Epidermal melanocyte (primary cell): Measurements from ENCODE around the gene RCOR2.

Experiments used
- DNase-seq: peaks from one replicate; pipeline ENCODE4 v3.0.0; 2011; ENCODE audit warnings: low spot score; ENCODE audit not compliant: insufficient read length

RCOR2 gene

GRCh38 chr11:63907808-63908530, 9.0 kb downstream of the RCOR2 start:
- no peak for DNase-seq

DNA sequence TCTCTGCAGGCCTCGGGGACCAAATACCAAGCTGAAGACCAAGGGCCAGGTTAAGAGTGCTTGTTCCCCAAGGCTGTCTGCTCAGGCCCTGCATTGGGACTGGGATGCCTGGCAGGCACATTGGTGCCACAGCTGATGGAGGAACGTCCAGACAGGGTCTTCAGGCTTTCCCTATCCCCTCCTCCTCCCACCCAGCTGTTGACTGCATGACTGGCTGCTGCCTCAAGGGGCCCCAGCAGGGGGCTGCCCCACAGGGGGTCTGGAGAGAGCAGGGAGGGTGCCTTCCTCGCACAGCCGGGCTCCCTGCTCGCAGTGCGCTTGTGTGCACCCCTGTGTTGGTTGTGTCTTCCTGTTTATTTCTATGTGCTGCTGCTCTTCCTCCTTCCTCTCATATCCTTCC, 9.9 kb downstream of the RCOR2 start:
- no peak for DNase-seq

DNA sequence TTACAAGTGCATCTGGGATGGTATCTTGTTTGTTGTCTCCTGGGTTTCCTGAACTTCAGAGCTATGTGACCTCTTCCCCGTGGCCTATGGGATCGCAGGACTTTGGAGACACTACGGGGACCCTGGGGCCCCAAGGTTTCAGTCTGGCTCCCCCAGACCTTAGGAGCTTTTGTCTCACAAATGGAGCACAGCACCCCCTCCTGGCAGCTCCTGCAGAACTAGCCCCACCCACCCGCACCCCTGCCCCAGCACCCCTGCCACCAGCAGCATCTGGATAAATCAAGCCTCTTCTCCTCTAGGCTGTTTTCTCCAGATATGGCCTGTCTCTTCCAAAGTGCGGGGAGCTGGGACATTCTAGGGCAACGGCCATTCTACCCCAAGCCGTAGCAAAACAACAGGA, 10.4 kb downstream of the RCOR2 start:
- no peak for DNase-seq

DNA sequence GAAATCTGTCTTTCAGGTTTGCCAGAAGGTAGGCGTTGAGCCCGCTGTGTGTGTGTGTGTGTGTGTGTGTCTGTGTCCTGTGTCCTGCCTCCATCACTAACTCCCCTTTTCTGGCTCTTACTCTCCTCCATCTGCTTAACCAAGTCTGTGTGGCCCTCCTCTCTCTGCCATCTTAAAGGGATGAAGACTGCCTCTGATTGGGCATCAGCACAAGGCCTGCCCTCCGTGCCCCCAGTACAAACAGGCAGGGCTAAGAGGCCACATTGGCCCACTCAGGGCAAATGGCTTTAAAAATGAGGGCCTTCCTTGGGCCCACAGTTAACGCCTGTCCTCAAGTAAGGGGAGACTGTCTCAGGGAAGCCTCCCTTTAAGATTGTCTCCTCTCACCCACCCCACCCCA, 10.9 kb downstream of the RCOR2 start:
- DNase-seq, result no peak

- no peak for DNase-seq
Observed at GRCh38 chr11:63905179-63905578, 11.8 kb downstream of the RCOR2 start.

DNA sequence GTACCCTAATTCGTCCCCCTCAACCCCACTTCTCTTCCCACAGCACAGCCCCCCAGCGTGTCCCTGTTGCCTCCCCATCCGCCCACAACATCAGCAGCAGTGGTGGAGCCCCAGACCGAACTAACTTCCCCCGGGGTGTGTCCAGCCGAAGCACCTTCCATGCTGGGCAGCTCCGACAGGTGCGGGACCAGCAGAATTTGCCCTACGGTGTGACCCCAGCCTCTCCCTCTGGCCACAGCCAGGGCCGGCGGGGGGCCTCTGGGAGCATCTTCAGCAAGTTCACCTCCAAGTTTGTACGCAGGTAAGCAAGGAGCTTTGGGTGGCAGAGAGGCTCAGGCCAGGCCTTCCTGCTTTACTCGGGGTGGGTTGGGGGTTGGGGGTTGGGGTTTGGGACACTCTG, 12.2 kb downstream of the RCOR2 start:
- no peak for DNase-seq

- DNase-seq, result no peak
Observed at GRCh38 chr11:63903884-63904283, 13.1 kb downstream of the RCOR2 start.

DNA sequence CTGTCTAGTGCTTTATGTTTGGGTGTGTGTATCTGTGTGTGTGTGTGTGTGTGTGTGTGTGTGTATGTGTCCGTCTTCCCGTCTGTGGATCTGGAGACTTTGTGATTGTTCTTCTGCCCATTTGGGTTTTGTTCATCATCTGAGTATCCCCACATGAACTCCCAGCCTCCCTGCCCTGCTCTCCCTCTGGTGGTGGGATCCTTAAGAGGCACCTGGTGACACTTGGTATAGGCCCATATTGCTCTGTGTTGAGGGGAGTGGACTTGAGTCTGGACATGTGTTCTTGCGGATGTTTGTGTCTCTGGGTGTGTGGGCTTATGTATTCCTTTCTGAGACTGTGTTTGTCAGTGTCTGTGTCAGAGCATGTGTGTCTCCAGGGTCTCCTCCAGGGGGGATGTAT, 15.3 kb downstream of the RCOR2 start:
- no peak for DNase-seq

DNA sequence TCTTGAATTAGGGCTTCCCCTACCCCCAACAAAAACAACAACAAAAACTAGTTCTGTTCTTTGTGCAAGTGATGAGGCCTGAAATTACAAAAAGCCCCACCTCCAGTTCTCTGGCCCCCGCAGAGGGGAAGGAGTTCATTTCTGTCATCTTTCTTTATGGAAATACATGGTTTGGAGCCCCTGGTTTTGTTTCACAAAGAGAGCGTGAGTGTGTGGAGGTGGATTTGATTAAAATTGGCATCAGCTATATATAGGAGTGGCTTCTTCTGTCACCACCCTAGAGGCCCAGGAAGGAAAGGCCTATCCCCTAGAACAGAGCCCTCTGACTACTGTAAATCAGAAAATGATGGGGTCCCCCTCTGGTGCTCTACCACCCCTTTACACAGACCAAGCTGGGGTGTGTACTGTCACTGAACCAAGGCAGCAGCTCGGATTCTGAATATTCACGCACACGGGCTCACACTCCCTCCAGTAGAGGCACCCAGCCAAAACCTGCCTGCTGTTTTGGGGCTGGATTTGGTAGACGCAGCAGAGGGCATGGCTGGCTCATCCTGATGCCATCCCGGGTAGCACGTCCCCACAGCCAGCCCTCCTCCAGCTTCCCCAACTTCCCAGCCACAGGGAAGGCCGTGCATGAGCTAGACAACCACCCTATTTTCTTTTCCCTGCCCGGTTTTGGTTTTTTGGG, 19.4 kb downstream of the RCOR2 start:
- DNase-seq, result no peak

DNA sequence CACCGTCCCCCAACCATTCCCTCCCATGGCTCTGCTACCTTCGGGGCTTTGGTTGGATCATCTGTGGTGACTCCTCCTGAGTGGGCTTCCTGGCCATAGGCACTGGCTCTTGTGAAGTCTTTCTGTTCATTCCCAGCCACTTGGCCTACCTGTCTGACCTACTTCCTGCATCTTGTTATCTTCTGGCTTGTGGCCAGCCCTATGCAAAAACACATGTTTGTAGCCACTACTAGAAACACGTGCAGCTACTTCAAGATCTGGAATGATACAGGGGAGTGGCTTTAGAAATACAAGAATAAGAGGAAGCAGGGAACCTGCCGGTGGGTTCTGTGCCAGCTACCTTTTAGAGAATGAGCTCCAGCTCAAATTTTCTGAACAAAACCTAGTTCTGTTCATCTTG, 20.9 kb downstream of the RCOR2 start:
- no peak for DNase-seq

DNA sequence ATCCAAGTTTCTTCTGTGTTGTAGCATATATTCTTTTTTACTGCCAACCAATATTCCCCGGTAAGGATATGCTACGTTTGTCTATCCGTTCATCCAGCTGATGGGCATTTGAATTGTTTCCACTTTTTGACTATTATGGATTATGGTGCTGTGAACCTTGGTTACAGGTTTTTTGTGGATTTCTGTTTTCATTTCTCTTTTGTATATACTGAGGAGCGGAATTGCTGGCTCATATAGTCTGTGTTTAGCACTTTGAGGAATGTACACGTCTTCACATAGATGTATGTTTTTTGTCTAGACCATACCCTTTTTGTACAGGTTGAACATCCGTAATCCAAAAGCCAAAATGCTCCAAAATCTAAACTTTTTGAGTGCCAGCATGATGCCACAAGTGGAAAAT, 23.6 kb downstream of the RCOR2 start:
- DNase-seq, result no peak

GRCh38 chr11:63892228-63892627, 24.7 kb downstream of the RCOR2 start:
- DNase-seq, result no peak

DNA sequence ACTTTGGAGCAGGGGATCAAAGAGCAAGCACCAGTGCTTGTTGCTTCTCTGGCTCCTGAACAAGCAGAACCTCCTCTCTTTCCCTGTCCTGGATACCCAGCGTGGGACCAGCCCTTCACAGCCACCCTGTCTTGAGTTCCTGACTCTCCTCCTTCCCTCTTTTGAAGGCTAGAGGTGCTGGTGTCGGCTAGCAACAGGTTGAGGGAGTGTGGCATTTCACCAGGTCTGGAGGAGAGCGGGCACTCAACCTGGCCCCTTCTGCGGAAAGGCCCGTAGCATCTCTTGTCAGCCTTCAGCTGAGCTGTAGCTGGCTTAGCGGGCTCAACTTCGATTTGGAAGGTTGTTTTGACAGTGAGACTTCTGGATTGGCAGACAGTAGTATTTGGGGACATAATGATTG, 26.6 kb downstream of the RCOR2 start:
- DNase-seq, result no peak

GRCh38 chr11:63889344-63889743, 27.6 kb downstream of the RCOR2 start:
- DNase-seq, result no peak

DNA sequence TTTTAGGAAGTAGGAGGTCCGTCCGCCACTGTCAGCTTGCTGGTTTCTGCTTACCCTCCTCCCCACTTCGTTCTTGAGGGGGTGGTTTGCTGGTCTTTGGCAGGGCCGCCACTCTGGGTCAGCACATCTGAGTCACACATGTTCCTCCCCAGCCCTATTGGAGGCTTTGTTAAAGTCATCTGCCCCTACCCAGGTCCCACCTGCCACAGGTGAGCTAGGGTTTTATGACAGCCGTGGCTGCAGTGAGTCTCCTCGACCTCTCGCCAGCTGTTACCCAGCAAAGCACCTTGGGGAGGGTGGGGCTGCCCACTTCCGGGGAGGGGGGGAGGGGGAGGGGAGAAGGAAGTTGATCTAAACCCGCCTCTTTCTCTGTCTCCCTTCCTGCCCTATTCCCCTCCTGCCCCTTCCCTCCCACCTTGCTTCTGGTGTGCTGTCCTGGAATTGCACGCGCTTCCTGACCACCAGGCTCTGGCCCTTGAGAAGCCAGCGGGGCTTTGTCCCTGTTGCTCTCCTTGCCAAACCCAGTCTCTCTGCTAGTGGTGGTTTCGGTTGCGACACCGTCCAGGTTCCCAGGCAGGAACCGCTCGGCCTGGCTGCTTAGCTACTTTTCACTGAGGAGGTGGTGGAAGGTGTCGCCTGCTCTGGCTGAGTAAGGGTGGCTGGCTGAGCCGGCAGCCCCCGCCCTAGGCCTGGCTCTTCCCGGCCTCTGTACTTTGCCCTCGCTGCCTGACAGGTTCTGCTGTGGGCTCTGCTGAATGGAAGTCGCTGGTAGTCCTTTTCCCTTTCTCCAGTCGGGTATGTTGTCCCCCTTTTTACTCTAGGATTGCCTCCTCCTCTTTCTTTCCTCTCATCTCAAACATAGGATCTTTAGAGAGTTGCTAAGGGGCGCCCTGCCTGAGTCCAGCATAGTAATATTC, 28.5 kb downstream of the RCOR2 start:
- no peak for DNase-seq

DNA sequence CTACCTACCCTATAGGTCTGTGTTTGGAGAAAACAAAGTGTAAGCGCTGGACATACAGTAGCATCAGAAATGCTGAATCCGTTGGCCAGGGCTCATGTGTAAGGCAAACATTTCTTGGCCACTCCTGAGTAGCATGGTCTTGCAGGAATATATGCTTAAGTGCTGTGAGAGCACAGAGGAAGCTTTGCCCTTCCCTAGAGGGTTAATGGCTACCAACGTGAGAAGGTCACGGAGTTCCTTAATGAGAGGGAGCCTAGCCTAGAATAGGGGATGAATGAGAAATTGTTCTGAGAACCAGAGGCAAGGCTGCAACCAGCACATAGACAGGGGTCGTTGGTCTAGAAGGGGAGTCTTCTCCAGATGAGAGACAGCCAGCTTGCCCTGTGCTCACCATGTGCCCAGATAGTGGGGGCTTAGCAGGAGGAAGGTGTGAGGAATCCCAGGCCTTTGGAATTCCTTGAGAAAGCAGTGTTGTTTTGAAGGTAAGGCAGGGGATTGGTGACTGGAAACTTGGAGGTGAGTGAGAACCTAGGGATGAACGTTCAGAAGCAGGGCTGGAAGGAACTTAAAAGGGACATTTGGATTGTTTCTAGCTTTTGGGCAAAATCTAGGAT, 29.5 kb downstream of the RCOR2 start:
- DNase-seq, result no peak

GRCh38 chr11:63884196-63884932, 32.6 kb downstream of the RCOR2 start:
- DNase-seq, result peak; percentile 5

DNA sequence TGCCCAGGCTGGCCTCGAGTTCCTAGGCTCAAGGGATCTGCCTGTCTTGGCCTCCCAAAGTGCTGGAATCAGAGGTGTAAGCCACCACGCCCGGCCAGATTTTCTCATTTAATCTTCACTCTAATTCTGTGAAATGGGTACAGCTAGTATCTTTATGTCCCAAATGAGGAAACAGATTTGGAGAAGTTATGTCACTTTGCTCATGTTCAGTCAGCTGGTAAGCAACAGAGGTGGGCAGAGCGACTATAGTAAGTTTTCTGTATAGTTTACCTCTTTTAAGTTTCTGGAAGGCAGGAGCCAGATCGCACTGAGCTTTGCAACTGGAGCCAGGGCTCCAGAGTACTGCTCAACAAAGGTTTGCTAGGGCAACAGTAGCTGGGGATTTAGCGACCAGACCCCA, 33.2 kb downstream of the RCOR2 start:
- no peak for DNase-seq

- peak; percentile 18 for DNase-seq
Observed at GRCh38 chr11:63882555-63883242, 34.3 kb downstream of the RCOR2 start.

- peak; percentile 9 for DNase-seq
Observed at GRCh38 chr11:63880403-63880790, 36.6 kb downstream of the RCOR2 start.
